ENCODE data around the gene IGF1R. TPM values are rescaled to one million over a fixed set of nuclear protein-coding genes. Genes with fewer than 3 reads are reported as not detected.

IGF1R gene
- total and polyA plus RNA-seq, 2 donors (not counting 3 experiments of a cell fraction or from before 2014, with no cell fraction given): 16.1 to 59.1 TPM

- DNase-seq (ENCODE audit: low read depth, low spot score) (no peak), FAIRE-seq (no peak)
- no peak overlapping the region for H3K27ac ChIP-seq (ENCODE audit: insufficient read depth, low read depth, low read length)
- no peaks in the 10 kb centered on the region for H3K9me1 ChIP-seq (replicated peaks; ENCODE audit: control insufficient read depth, extremely low read depth, insufficient read depth, low read length)
- intact Hi-C loops (cut with micrococcal nuclease) (no loop called here), dilution Hi-C loops (cut with MboI; ENCODE audit: extremely low pct_ligation_motif_present, low sequenced_read_pairs) (no loop called here)
- H3K9ac ChIP-seq (replicated peaks; ENCODE audit: extremely low read depth, insufficient read depth, low read length): no peak overlapping the region
- ChIA-PET CTCF (interaction anchor here (1.2 kb wide), 1 partner anchor 9 kb away, joined by 3 read pairs; no protein-coding TSS in a partner anchor), POLR2A (no interaction called here)
- no TSS peak for BruUV-seq (replicated peaks)
- H3K4me3 ChIP-seq (replicated peaks in 1 of 3; ENCODE audit: insufficient read depth in 1 of 3, low read depth in 1 of 3, low read length in 3 of 3): no peak overlapping the region
- TF ChIP-seq, protein P1, sequence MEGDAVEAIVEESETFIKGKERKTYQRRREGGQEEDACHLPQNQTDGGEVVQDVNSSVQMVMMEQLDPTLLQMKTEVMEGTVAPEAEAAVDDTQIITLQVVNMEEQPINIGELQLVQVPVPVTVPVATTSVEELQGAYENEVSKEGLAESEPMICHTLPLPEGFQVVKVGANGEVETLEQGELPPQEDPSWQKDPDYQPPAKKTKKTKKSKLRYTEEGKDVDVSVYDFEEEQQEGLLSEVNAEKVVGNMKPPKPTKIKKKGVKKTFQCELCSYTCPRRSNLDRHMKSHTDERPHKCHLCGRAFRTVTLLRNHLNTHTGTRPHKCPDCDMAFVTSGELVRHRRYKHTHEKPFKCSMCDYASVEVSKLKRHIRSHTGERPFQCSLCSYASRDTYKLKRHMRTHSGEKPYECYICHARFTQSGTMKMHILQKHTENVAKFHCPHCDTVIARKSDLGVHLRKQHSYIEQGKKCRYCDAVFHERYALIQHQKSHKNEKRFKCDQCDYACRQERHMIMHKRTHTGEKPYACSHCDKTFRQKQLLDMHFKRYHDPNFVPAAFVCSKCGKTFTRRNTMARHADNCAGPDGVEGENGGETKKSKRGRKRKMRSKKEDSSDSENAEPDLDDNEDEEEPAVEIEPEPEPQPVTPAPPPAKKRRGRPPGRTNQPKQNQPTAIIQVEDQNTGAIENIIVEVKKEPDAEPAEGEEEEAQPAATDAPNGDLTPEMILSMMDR (IDR thresholded peaks at IDR 0.05; ENCODE audit: extremely low read depth in 1 of 2, insufficient read depth in 1 of 2, low read depth in 1 of 2, low read length in 2 of 2): no peak
- no peak for TF ChIP-seq POLR2AphosphoS5 (IDR thresholded peaks at IDR 0.05; ENCODE audit: insufficient read depth, low read depth, low read length)
- H2AFZ ChIP-seq (ENCODE audit: low read depth, low read length): no peak overlapping the region
- H4K20me1 ChIP-seq (replicated peaks; ENCODE audit: control insufficient read depth, extremely low read depth, insufficient read depth, low read length): no peaks in the 10 kb centered on the region
- H3K79me2 ChIP-seq (ENCODE audit: control insufficient read depth, insufficient read depth, low read length): peaks cover 2% of the 10 kb centered on the region
- peaks cover 7% of the 10 kb centered on the region for H3K4me1 ChIP-seq (ENCODE audit: control insufficient read depth, extremely low read depth, insufficient read depth, low read length)
- H3K27me3 ChIP-seq (ENCODE audit: control insufficient read depth in 2 of 2, insufficient read depth in 2 of 2, low read length in 2 of 2): no peaks in the 10 kb centered on the region
- no peaks in the 10 kb centered on the region for H3K9me3 ChIP-seq (replicated peaks; ENCODE audit: control insufficient read depth, insufficient read depth, low read length)
- no peak overlapping the region for H3K4me2 ChIP-seq (ENCODE audit: insufficient read depth, low read length)
- H3K36me3 ChIP-seq (ENCODE audit: control insufficient read depth in 2 of 2, extremely low read depth in 1 of 2, insufficient read depth in 2 of 2, low read length in 2 of 2): no peaks in the 10 kb centered on the region
These were observed 212.1 kb downstream of the IGF1R start for GRCh38 chr15:98860281-98861041.

GRCh38 chr15:98861188-98861587 lies 212.8 kb downstream of the IGF1R start:
- peaks cover 2% of the 10 kb centered on the region for H3K79me2 ChIP-seq (ENCODE audit: control insufficient read depth, insufficient read depth, low read length)
- TF ChIP-seq EZH2 (IDR thresholded peaks at IDR 0.05; ENCODE audit: borderline replicate concordance, low read depth, low read length, severe bottlenecking) (no peak), MAX (IDR thresholded peaks at IDR 0.05; ENCODE audit: insufficient read depth, insufficient read length) (no peak), JUN (IDR thresholded peaks at IDR 0.05; ENCODE audit: borderline replicate concordance, insufficient read depth, insufficient read length, low read depth) (no peak), POLR2A (IDR thresholded peaks at IDR 0.05; ENCODE audit: low read depth, low read length) (no peak), FOS (IDR thresholded peaks at IDR 0.05; ENCODE audit: borderline replicate concordance, insufficient read depth, low read length) (no peak), MYC (IDR thresholded peaks at IDR 0.05; ENCODE audit: low read depth, low read length) (no peak), GATA2 (IDR thresholded peaks at IDR 0.05; ENCODE audit: insufficient read depth, insufficient read length, low read depth, low read length) (no peak), POLR2AphosphoS5 (IDR thresholded peaks at IDR 0.05; ENCODE audit: insufficient read depth, low read depth, low read length) (no peak)
- TF ChIP-seq, protein P1 (IDR thresholded peaks at IDR 0.05; ENCODE audit: extremely low read depth in 1 of 2, insufficient read depth in 1 of 2, low read depth in 1 of 2, low read length in 2 of 2): no peak
- H3K4me1 ChIP-seq (ENCODE audit: control insufficient read depth, extremely low read depth, insufficient read depth, low read length): peaks cover 7% of the 10 kb centered on the region
- no peaks in the 10 kb centered on the region for H3K36me3 ChIP-seq (ENCODE audit: control insufficient read depth in 2 of 2, extremely low read depth in 1 of 2, insufficient read depth in 2 of 2, low read length in 2 of 2)
- no peak overlapping the region for H3K9ac ChIP-seq (replicated peaks; ENCODE audit: extremely low read depth, insufficient read depth, low read length)
- no peaks in the 10 kb centered on the region for H3K27me3 ChIP-seq (ENCODE audit: control insufficient read depth in 2 of 2, insufficient read depth in 2 of 2, low read length in 2 of 2)
- no peak overlapping the region for H3K27ac ChIP-seq (ENCODE audit: insufficient read depth, low read depth, low read length)
- BruUV-seq (replicated peaks): no TSS peak
- no peaks in the 10 kb centered on the region for H3K9me1 ChIP-seq (replicated peaks; ENCODE audit: control insufficient read depth, extremely low read depth, insufficient read depth, low read length)
- no peak overlapping the region for H3K4me3 ChIP-seq (replicated peaks in 1 of 3; ENCODE audit: insufficient read depth in 1 of 3, low read depth in 1 of 3, low read length in 3 of 3)
- H3K4me2 ChIP-seq (ENCODE audit: insufficient read depth, low read length): no peak overlapping the region
- no peak overlapping the region for H2AFZ ChIP-seq (ENCODE audit: low read depth, low read length)
- POLR2A ChIA-PET: no interaction called here
- H4K20me1 ChIP-seq (replicated peaks; ENCODE audit: control insufficient read depth, extremely low read depth, insufficient read depth, low read length): no peaks in the 10 kb centered on the region
- dilution Hi-C loops (cut with MboI; ENCODE audit: extremely low pct_ligation_motif_present, low sequenced_read_pairs): no loop called here
- intact Hi-C loops (cut with micrococcal nuclease): no loop called here
- no peak for DNase-seq (ENCODE audit: low read depth, low spot score)
- CTCF ChIA-PET: interaction anchor here (0.8 to 1.9 kb wide), 2 partner anchors 20 to 216 kb away, joined by 4 to 6 read pairs; no protein-coding TSS in a partner anchor
- H3K9me3 ChIP-seq (replicated peaks; ENCODE audit: control insufficient read depth, insufficient read depth, low read length): no peaks in the 10 kb centered on the region
- no peak for FAIRE-seq
